K562 (cell line): ENCODE results near the gene RIOX2. TPM values are rescaled to one million over a fixed set of nuclear protein-coding genes. Genes with fewer than 3 reads are reported as not detected.

Experiments used
- ARHGAP35 ChIP-seq: fragments of 450-650 bp; IDR thresholded peaks from 2 replicates; pipeline ENCODE4 v1.6.1; 2018; ENCODE audit not compliant: partially characterized antibody
- ARID2 ChIP-seq: fragments of 450-650 bp; IDR thresholded peaks from 2 replicates; pipeline ENCODE4 v1.6.1; 2017; ENCODE audit warnings: antibody characterized with exemption, mild to moderate bottlenecking
- ATF1 ChIP-seq, 2 experiments: fragments of 450-650 bp in 1 of 2; IDR thresholded peaks; 2 replicates each; pipeline ENCODE4 v1.6.1; 2016; ENCODE audit warnings: missing compliant biosample characterization in 1 of 2, missing genetic modification characterization in 1 of 2
- CEBPB ChIP-seq: fragments of 450-650 bp; IDR thresholded peaks from 2 replicates; pipeline ENCODE4 v1.6.1; 2016; ENCODE audit warnings: missing genetic modification characterization, missing compliant biosample characterization
- CLOCK ChIP-seq: fragments of 250-450 bp; sonication (Bioruptor Pico); IDR thresholded peaks from 2 replicates; pipeline ENCODE4 v1.4.0; 2020; ENCODE audit warnings: mild to moderate bottlenecking, moderate library complexity, borderline replicate concordance
- ESRRA ChIP-seq: fragments of 450-650 bp; IDR thresholded peaks from 2 replicates; pipeline ENCODE4 v1.6.1; 2014; ENCODE audit warnings: low read depth, mild to moderate bottlenecking, moderate library complexity, borderline replicate concordance
- FOXK2 ChIP-seq, 2 experiments: fragments of 450-650 bp; IDR thresholded peaks in 1 of 2; conservative IDR thresholded peaks in 1 of 2; 2 replicates each; pipeline ENCODE4 v1.6.1; 2016; ENCODE audit warnings: low read depth in 2 of 2, mild to moderate bottlenecking in 1 of 2
- GATA2 ChIP-seq: sonication (generic); formaldehyde crosslinking; IDR thresholded peaks from 2 replicates; pipeline ENCODE4 v1.4.0; 2020; ENCODE audit warnings: mild to moderate bottlenecking, missing genetic modification reagents
- HMBOX1 ChIP-seq: sonication (generic); IDR thresholded peaks from 2 replicates; pipeline ENCODE4 v1.6.1; 2016
- ILF3 ChIP-seq: fragments of 450-650 bp; IDR thresholded peaks from 2 replicates; pipeline ENCODE4 v1.6.1; 2018; ENCODE audit warnings: antibody characterized with exemption, mild to moderate bottlenecking, moderate library complexity, borderline replicate concordance
- MAFF ChIP-seq: IDR thresholded peaks from 2 replicates; pipeline ENCODE4 v1.6.1; 2012; ENCODE audit warnings: low read length, improper control_type of control experiment
- NFE2 ChIP-seq: IDR thresholded peaks from 2 replicates; pipeline ENCODE4 v1.6.1; 2014; ENCODE audit warnings: antibody characterized with exemption, low read depth
- POLR2A ChIP-seq: fragments of 450-650 bp; conservative IDR thresholded peaks from 2 replicates; pipeline ENCODE4 v1.6.1; 2016
- PRPF4 ChIP-seq: fragments of 200-400 bp; formaldehyde crosslinking; IDR thresholded peaks from one replicate; pipeline ENCODE4 v1.6.1; 2017; ENCODE audit warnings: low read length, low read depth, mild to moderate bottlenecking; ENCODE audit not compliant: insufficient read depth, poor library complexity, severe bottlenecking
- PTRF ChIP-seq: fragments of 450-650 bp; IDR thresholded peaks from 2 replicates; pipeline ENCODE4 v1.6.1; 2016; ENCODE audit warnings: mild to moderate bottlenecking, missing genetic modification characterization, missing compliant biosample characterization
- SRSF9 ChIP-seq: fragments of 200-400 bp; formaldehyde crosslinking; IDR thresholded peaks from 2 replicates; pipeline ENCODE4 v1.6.1; 2017; ENCODE audit warnings: low read depth, low read length, borderline replicate concordance
- TAF7 ChIP-seq: fragments of 450-650 bp; IDR thresholded peaks from 2 replicates; pipeline ENCODE4 v1.6.1; 2016; ENCODE audit warnings: missing genetic modification characterization, missing compliant biosample characterization
- TEAD4 ChIP-seq, 2 experiments: sonication (generic) in 1 of 2; formaldehyde crosslinking in 1 of 2; IDR thresholded peaks; 2 replicates each; pipeline versions ENCODE4 v1.6.1 to v1.8.0; 2012 to 2022; ENCODE audit warnings: borderline replicate concordance in 1 of 2, inconsistent platforms in 1 of 2, low read length in 1 of 2, mild to moderate bottlenecking in 1 of 2, missing genetic modification reagents in 1 of 2
- ZBTB9 ChIP-seq: fragments of 450-650 bp; formaldehyde crosslinking; IDR thresholded peaks from 2 replicates; pipeline ENCODE4 v1.4.0; 2020; ENCODE audit warnings: mild to moderate bottlenecking, moderate library complexity
- ZKSCAN1 ChIP-seq: fragments of 150-350 bp; IDR thresholded peaks from 2 replicates; pipeline ENCODE4 v1.6.1; 2016; ENCODE audit warnings: low read depth, low read length
- ZMIZ1 ChIP-seq, 2 experiments: fragments of 150-350 bp in 1 of 2; IDR thresholded peaks; 2 replicates each; pipeline ENCODE4 v1.6.1; 2012 to 2016; ENCODE audit warnings: low read depth in 2 of 2, low read length in 2 of 2, mild to moderate bottlenecking in 1 of 2, moderate library complexity in 1 of 2
- ZNF121 ChIP-seq: sonication (generic); formaldehyde crosslinking; conservative IDR thresholded peaks from 2 replicates; pipeline ENCODE4 v1.8.0; 2022; ENCODE audit warnings: missing genetic modification reagents
- polyA plus RNA-seq, 8 experiments: library from polyadenylated mRNA; depleted of rRNA in 4 of 8; stranded (reverse) in 5 of 8; unstranded in 3 of 8; fragments of >200 nt; fragmentation: Nextera tagmentation in 2 of 8; fragmentation: Illumina TruSeq in 1 of 8; extraction: Ambion mirVana in 2 of 8; extraction: Trizol in 1 of 8; gene quantifications; 2 replicates each; pipeline versions ENCODE4 v1.2.1 to v1.2.3, GENCODE V29; 2011 to 2014; ENCODE audit warnings: inconsistent platforms in 1 of 8, missing spikeins in 1 of 8
- total RNA-seq, 7 experiments: library from RNA; depleted of rRNA in 6 of 7; stranded (reverse); fragments of >200 nt in 6 of 7; fragmentation: Illumina TruSeq in 2 of 7; extraction: Trizol in 2 of 7; gene quantifications; 2 replicates each; pipeline versions ENCODE4 v1.2.1 to v1.2.3, GENCODE V29; 2011 to 2021; ENCODE audit warnings: low replicate concordance in 1 of 7

The RIOX2 gene
- total and polyA plus RNA-seq, 9 of the 15 experiments (the other 6 are each of a cell fraction or from before 2014, with no cell fraction given), result 22.2 to 56.0 (median 32.6) TPM

GRCh38 chr3:97932387-97932801, 39.8 kb downstream of the RIOX2 start (continued):
- TF ChIP-seq TEAD4 (IDR thresholded peaks at IDR 0.05; ENCODE audit: low read length) (peak; percentile 63), TEAD4 (CRISPR knock-in tag; IDR thresholded peaks at IDR 0.05; ENCODE audit: borderline replicate concordance) (no peak), ESRRA (no peak), ZBTB9 (no peak), PRPF4 (no peak), CLOCK (CRISPR knock-in tag) (no peak), TAF7 (tag) (no peak), GATA2 (CRISPR knock-in tag) (peak; percentile 62; the same call in 1 of the 2 replicates), ATF1 (CRISPR knock-in tag; IDR thresholded peaks at IDR 0.05) (no peak), ATF1 (tag; IDR thresholded peaks at IDR 0.05) (no peak), ZNF121 (CRISPR knock-in tag) (no peak), HMBOX1 (peak; percentile 44; the same call in 1 of the 2 replicates), MAFF (no peak), POLR2A (no peak), ARHGAP35 (no peak), NFE2 (peak; percentile 27; the same call in 1 of the 2 replicates), SRSF9 (no peak), ILF3 (no peak), PTRF (tag) (no peak), ARID2 (no peak), ZMIZ1 (IDR thresholded peaks at IDR 0.05; ENCODE audit: low read depth in 2 of 2, low read length in 2 of 2) (no peak), FOXK2 (conservative IDR thresholded peaks at IDR 0.05 in 1 of 2, IDR thresholded peaks at IDR 0.05 in 1 of 2; ENCODE audit: low read depth in 2 of 2) (no peak), CEBPB (tag) (peak; percentile 69), ZKSCAN1 (no peak)
